Measurements from ENCODE around the gene LONRF3. TPM values are rescaled to one million over a fixed set of nuclear protein-coding genes. Genes with fewer than 3 reads are reported as not detected.

The LONRF3 gene
- total and polyA plus RNA-seq, 2 donors (not counting 1 experiment from before 2014, with no cell fraction given), result 0.33 TPM; not detected in 1

- H3K9me3 ChIP-seq (ENCODE audit: control insufficient read depth, insufficient read depth, low read depth, low read length), result no peaks in the 10 kb centered on the region
- H2AFZ ChIP-seq (ENCODE audit: low read length), result no peak overlapping the region
- no peaks in the 10 kb centered on the region for H3K27me3 ChIP-seq (ENCODE audit: control insufficient read depth, insufficient read depth, low read length)
- H4K20me1 ChIP-seq (ENCODE audit: control insufficient read depth, extremely low read depth, insufficient read depth, low read length), result no peaks in the 10 kb centered on the region
- H3K79me2 ChIP-seq (ENCODE audit: control insufficient read depth, insufficient read depth, low read length), result no peaks in the 10 kb centered on the region
- H3K36me3 ChIP-seq (ENCODE audit: control insufficient read depth, insufficient read depth, low read length), result no peaks in the 10 kb centered on the region
- H3K9ac ChIP-seq (ENCODE audit: insufficient read depth, low read length), result no peak overlapping the region
- TF ChIP-seq CTCF (conservative IDR thresholded peaks at IDR 0.05 in 1 of 2, IDR thresholded peaks at IDR 0.05 in 1 of 2; ENCODE audit: low read depth in 1 of 2, low read length in 2 of 2) (no peak), EZH2 (IDR thresholded peaks at IDR 0.05; ENCODE audit: low read length, missing control alignments) (no peak)
- no peak overlapping the region for H3K27ac ChIP-seq (ENCODE audit: insufficient read depth, low read length)
- DNase-seq (ENCODE audit: low read depth in 2 of 2), result no peak
- no peak overlapping the region for H3K4me3 ChIP-seq (replicated peaks in 1 of 4; ENCODE audit: control extremely low read depth in 1 of 4, insufficient read depth in 1 of 4, low read depth in 3 of 4, low read length in 4 of 4)
- H3K4me1 ChIP-seq (ENCODE audit: control insufficient read depth, extremely low read depth, insufficient read depth, low read length), result no peaks in the 10 kb centered on the region
- H3K4me2 ChIP-seq (ENCODE audit: extremely low read depth, insufficient read depth, low read length), result no peak overlapping the region
Observed at GRCh38 chrX:118948270-118948669, 26.1 kb upstream of the LONRF3 start.

GRCh38 chrX:118961866-118962560, 12.4 kb upstream of the LONRF3 start:
- Histone ChIP-seq H3K9me3 (ENCODE audit: control insufficient read depth, insufficient read depth, low read depth, low read length) (no peaks in the 10 kb centered on the region), H4K20me1 (ENCODE audit: control insufficient read depth, extremely low read depth, insufficient read depth, low read length) (no peaks in the 10 kb centered on the region), H3K4me2 (ENCODE audit: extremely low read depth, insufficient read depth, low read length) (no peak overlapping the region), H3K9ac (ENCODE audit: insufficient read depth, low read length) (no peak overlapping the region), H3K79me2 (ENCODE audit: control insufficient read depth, insufficient read depth, low read length) (no peaks in the 10 kb centered on the region), H3K36me3 (ENCODE audit: control insufficient read depth, insufficient read depth, low read length) (no peaks in the 10 kb centered on the region), H3K27me3 (ENCODE audit: control insufficient read depth, insufficient read depth, low read length) (no peaks in the 10 kb centered on the region), H3K27ac (ENCODE audit: insufficient read depth, low read length) (no peak overlapping the region), H2AFZ (ENCODE audit: low read length) (no peak overlapping the region), H3K4me1 (ENCODE audit: control insufficient read depth, extremely low read depth, insufficient read depth, low read length) (no peaks in the 10 kb centered on the region), H3K4me3 (replicated peaks in 1 of 4; ENCODE audit: control extremely low read depth in 1 of 4, insufficient read depth in 1 of 4, low read depth in 3 of 4, low read length in 4 of 4) (no peak overlapping the region)
- DNase-seq (ENCODE audit: low read depth in 2 of 2), result no peak
- TF ChIP-seq EZH2 (IDR thresholded peaks at IDR 0.05; ENCODE audit: low read length, missing control alignments) (no peak), CTCF (conservative IDR thresholded peaks at IDR 0.05 in 1 of 2, IDR thresholded peaks at IDR 0.05 in 1 of 2; ENCODE audit: low read depth in 1 of 2, low read length in 2 of 2) (no peak)

GRCh38 chrX:118963159-118963558, 11.3 kb upstream of the LONRF3 start:
- DNase-seq (ENCODE audit: low read depth in 2 of 2), result no peak
- H3K27ac ChIP-seq (ENCODE audit: insufficient read depth, low read length), result no peak overlapping the region
- H3K4me1 ChIP-seq (ENCODE audit: control insufficient read depth, extremely low read depth, insufficient read depth, low read length), result no peaks in the 10 kb centered on the region
- H3K9ac ChIP-seq (ENCODE audit: insufficient read depth, low read length), result no peak overlapping the region
- H3K4me3 ChIP-seq (replicated peaks in 1 of 4; ENCODE audit: control extremely low read depth in 1 of 4, insufficient read depth in 1 of 4, low read depth in 3 of 4, low read length in 4 of 4), result no peak overlapping the region
- no peaks in the 10 kb centered on the region for H3K27me3 ChIP-seq (ENCODE audit: control insufficient read depth, insufficient read depth, low read length)
- TF ChIP-seq CTCF (conservative IDR thresholded peaks at IDR 0.05 in 1 of 2, IDR thresholded peaks at IDR 0.05 in 1 of 2; ENCODE audit: low read depth in 1 of 2, low read length in 2 of 2), result no peak
- no peak for TF ChIP-seq EZH2 (IDR thresholded peaks at IDR 0.05; ENCODE audit: low read length, missing control alignments)
- H4K20me1 ChIP-seq (ENCODE audit: control insufficient read depth, extremely low read depth, insufficient read depth, low read length), result no peaks in the 10 kb centered on the region
- H3K4me2 ChIP-seq (ENCODE audit: extremely low read depth, insufficient read depth, low read length), result no peak overlapping the region
- H2AFZ ChIP-seq (ENCODE audit: low read length), result no peak overlapping the region
- no peaks in the 10 kb centered on the region for H3K9me3 ChIP-seq (ENCODE audit: control insufficient read depth, insufficient read depth, low read depth, low read length)
- no peaks in the 10 kb centered on the region for H3K36me3 ChIP-seq (ENCODE audit: control insufficient read depth, insufficient read depth, low read length)
- no peaks in the 10 kb centered on the region for H3K79me2 ChIP-seq (ENCODE audit: control insufficient read depth, insufficient read depth, low read length)
